ENCODE data around the gene OR12D1.

OR12D1 gene

DNA sequence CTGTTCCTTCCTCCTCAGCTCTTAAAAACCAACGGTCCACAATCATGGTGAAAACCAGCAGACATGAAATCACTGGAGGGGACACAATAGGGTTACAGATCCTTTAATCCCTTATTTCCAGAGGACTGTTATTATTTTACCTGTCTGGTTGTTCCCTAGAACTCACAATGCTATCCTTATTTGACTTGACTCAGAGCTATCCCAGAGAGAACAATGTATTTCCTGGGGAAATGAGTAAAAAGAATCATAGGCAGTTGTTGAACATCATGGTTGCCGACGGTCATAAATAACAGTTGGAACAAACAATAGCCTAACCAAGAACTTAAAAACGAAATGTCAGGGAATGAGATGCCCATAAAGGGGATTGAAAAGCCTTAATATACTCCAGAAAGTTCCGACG, 51.5 kb downstream of the OR12D1 start:
- no peak for DNase-seq

Measured in NK-92 treated with Interleukin-12 subunit alpha and Interleukin-12 subunit beta, amount 100 ng/mL, for 24 hours (cell line).